Muscle layer of colon (tissue), 2 donors: ENCODE measurements around the gene IL12B.

Source experiments
- H3K27ac ChIP-seq: one replicate; pipeline ENCODE4 v1.7.0; 2013; ENCODE audit warnings: low read depth, mild to moderate bottlenecking, low read length, moderate library complexity
- H3K27me3 ChIP-seq, 2 donors: one replicate each; pipeline ENCODE4 v1.7.0; 2013; ENCODE audit warnings: low read length in 2 of 2, mild to moderate bottlenecking in 2 of 2; ENCODE audit not compliant: insufficient read depth in 2 of 2, control insufficient read depth in 1 of 2
- H3K36me3 ChIP-seq: one replicate; pipeline ENCODE4 v1.7.0; 2013; ENCODE audit warnings: mild to moderate bottlenecking, low read length; ENCODE audit not compliant: insufficient read depth
- H3K4me1 ChIP-seq: one replicate; pipeline ENCODE4 v1.7.0; 2013; ENCODE audit warnings: mild to moderate bottlenecking, low read length; ENCODE audit not compliant: insufficient read depth
- H3K4me3 ChIP-seq, 2 donors: one replicate each; pipeline ENCODE4 v1.7.0; 2013; ENCODE audit warnings: low read length in 2 of 2, low read depth in 1 of 2, mild to moderate bottlenecking in 1 of 2, moderate library complexity in 1 of 2
- H3K9ac ChIP-seq: one replicate; pipeline ENCODE4 v1.7.0; 2013; ENCODE audit warnings: low read length
- H3K9me3 ChIP-seq: one replicate; pipeline ENCODE4 v1.7.0; 2013; ENCODE audit warnings: mild to moderate bottlenecking, low read length
- donor health status: abdominal sarcoma.
- donor health status: Adenocarcinoma of cecum.

IL12B gene

GRCh38 chr5:159343295-159344094, 13.2 kb upstream of the IL12B start:
- H3K9me3 ChIP-seq: no peaks in the 10 kb centered on the region
- H3K4me3 ChIP-seq: no peak overlapping the region

DNA sequence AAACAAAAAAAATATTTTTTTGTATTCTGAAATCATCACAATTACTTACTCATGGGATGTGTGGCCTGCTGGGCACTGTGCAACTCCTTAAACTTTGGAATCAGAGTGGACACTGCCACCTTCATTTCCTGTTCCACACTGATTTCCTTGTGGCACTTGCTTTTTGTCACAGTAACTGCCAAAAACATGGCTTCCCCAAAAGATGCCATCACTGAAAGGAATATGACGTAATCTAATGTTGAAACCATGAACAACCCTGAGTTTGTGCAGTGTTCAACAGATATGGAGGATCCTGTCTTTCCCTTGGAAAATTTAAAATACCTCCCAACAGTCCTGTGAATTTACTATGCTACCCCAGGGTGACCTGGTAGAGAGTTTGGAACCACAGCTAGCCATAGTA, 12.6 kb upstream of the IL12B start:
- no peak overlapping the region for H3K9ac ChIP-seq
- H3K27ac ChIP-seq: no peak overlapping the region
- no peaks in the 10 kb centered on the region for H3K4me1 ChIP-seq
- H3K27me3 ChIP-seq: no peaks in the 10 kb centered on the region
- no peaks in the 10 kb centered on the region for H3K9me3 ChIP-seq
- no peaks in the 10 kb centered on the region for H3K36me3 ChIP-seq
- no peak overlapping the region for H3K4me3 ChIP-seq

More at GRCh38 chr5:159343295-159344094, 13.2 kb upstream of the IL12B start:
- no peaks in the 10 kb centered on the region for H3K27me3 ChIP-seq
- H3K9ac ChIP-seq: no peak overlapping the region
- H3K4me1 ChIP-seq: no peaks in the 10 kb centered on the region
- no peak overlapping the region for H3K27ac ChIP-seq
- H3K36me3 ChIP-seq: no peaks in the 10 kb centered on the region

- H3K27me3 ChIP-seq: no peaks in the 10 kb centered on the region
- no peak overlapping the region for H3K27ac ChIP-seq
- no peak overlapping the region for H3K4me3 ChIP-seq
- H3K36me3 ChIP-seq: no peaks in the 10 kb centered on the region
- H3K4me1 ChIP-seq: no peaks in the 10 kb centered on the region
- H3K9me3 ChIP-seq: no peaks in the 10 kb centered on the region
- H3K9ac ChIP-seq: no peak overlapping the region
Measured at GRCh38 chr5:159341906-159342310, 11.6 kb upstream of the IL12B start.

DNA sequence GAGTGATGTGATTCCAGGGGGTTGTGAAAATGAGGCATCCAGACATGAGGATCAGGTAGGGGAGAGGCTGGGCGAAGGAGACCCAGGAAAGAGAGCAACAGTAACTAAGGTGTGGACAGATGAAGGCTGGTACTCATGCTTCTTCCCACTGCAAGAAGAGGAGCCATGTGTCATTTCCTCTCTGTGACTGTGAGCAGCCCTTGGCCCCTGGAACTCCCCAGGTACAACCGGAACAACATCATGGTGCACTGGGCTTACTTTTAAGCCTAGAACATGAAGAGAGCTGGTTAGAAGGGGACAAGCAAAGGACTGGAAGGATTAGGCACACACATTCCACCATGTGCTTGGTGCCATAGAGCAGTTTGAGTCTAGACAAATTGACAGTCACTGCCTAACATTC, 10.9 kb upstream of the IL12B start:
- Histone ChIP-seq H3K4me1 (no peaks in the 10 kb centered on the region), H3K9ac (no peak overlapping the region), H3K36me3 (no peaks in the 10 kb centered on the region), H3K9me3 (no peaks in the 10 kb centered on the region), H3K27me3 (no peaks in the 10 kb centered on the region), H3K4me3 (no peak overlapping the region), H3K27ac (no peak overlapping the region)

GRCh38 chr5:159340511-159340910, 10.2 kb upstream of the IL12B start:
- no peaks in the 10 kb centered on the region for H3K9me3 ChIP-seq
- H3K27me3 ChIP-seq: no peaks in the 10 kb centered on the region
- no peaks in the 10 kb centered on the region for H3K36me3 ChIP-seq
- H3K4me3 ChIP-seq: no peak overlapping the region
- H3K9ac ChIP-seq: no peak overlapping the region
- H3K27ac ChIP-seq: no peak overlapping the region
- no peaks in the 10 kb centered on the region for H3K4me1 ChIP-seq

DNA sequence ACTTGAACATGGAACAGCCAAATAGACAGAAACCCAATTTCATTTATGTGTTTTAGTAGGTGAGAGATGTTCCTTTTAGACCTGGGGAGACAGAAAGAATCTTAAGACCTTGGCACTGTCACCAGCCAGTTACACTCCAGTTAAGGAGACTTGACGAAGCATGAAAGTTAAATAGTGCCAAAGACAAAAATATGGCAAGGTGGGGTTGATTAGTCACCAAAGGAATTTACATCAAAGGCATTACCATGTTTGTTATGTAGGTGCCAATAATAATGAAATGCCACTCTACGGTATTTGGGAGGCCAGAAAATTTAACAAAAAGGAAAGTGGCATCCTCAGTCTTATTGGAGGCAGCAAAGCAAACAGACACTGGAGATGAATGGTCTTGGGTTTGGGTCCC, 9.2 kb upstream of the IL12B start:
- Histone ChIP-seq H3K9me3 (no peaks in the 10 kb centered on the region), H3K27ac (no peak overlapping the region), H3K4me3 (no peak overlapping the region), H3K4me1 (no peaks in the 10 kb centered on the region), H3K9ac (no peak overlapping the region), H3K27me3 (no peaks in the 10 kb centered on the region), H3K36me3 (no peaks in the 10 kb centered on the region)

- H3K9me3 ChIP-seq: no peaks in the 10 kb centered on the region
- H3K27ac ChIP-seq: no peak overlapping the region
- no peak overlapping the region for H3K9ac ChIP-seq
- no peaks in the 10 kb centered on the region for H3K4me1 ChIP-seq
- no peaks in the 10 kb centered on the region for H3K27me3 ChIP-seq
- no peaks in the 10 kb centered on the region for H3K36me3 ChIP-seq
- H3K4me3 ChIP-seq: no peak overlapping the region
Measured at GRCh38 chr5:159338118-159338517, 7.8 kb upstream of the IL12B start.

GRCh38 chr5:159337016-159337955, 7.0 kb upstream of the IL12B start:
- H3K4me3 ChIP-seq: no peak overlapping the region
- H3K27ac ChIP-seq: no peak overlapping the region

DNA sequence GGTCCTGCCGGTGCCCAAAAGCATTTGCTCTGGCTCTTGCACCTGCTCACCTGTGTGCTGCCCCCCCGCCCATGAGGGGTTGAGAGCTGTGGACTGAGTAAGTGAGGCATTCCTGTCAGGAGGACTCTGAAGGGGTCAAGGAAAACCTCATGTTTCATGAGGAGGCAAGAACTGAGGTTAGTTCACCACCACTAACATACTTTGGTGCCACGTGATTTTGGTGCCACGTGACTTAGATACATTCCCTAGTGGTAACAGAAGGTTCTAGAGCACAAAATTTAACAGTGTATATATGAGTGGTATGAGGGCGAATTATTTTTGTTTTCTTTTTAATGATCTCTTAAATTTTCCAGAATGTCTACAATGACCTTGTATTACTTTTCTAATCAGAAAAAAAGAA, 6.3 kb upstream of the IL12B start:
- Histone ChIP-seq H3K9me3 (no peaks in the 10 kb centered on the region), H3K27ac (no peak overlapping the region), H3K9ac (no peak overlapping the region), H3K4me3 (no peak overlapping the region), H3K36me3 (no peaks in the 10 kb centered on the region), H3K27me3 (peaks cover 0 to 2% of the 10 kb centered on the region in 2 donors), H3K4me1 (no peaks in the 10 kb centered on the region)

More at GRCh38 chr5:159337016-159337955, 7.0 kb upstream of the IL12B start:
- no peak overlapping the region for H3K9ac ChIP-seq
- H3K4me1 ChIP-seq: no peaks in the 10 kb centered on the region
- no peaks in the 10 kb centered on the region for H3K36me3 ChIP-seq
- no peaks in the 10 kb centered on the region for H3K27me3 ChIP-seq
- no peaks in the 10 kb centered on the region for H3K9me3 ChIP-seq

GRCh38 chr5:159333545-159333925, 3.2 kb upstream of the IL12B start:
- no peak overlapping the region for H3K4me3 ChIP-seq

DNA sequence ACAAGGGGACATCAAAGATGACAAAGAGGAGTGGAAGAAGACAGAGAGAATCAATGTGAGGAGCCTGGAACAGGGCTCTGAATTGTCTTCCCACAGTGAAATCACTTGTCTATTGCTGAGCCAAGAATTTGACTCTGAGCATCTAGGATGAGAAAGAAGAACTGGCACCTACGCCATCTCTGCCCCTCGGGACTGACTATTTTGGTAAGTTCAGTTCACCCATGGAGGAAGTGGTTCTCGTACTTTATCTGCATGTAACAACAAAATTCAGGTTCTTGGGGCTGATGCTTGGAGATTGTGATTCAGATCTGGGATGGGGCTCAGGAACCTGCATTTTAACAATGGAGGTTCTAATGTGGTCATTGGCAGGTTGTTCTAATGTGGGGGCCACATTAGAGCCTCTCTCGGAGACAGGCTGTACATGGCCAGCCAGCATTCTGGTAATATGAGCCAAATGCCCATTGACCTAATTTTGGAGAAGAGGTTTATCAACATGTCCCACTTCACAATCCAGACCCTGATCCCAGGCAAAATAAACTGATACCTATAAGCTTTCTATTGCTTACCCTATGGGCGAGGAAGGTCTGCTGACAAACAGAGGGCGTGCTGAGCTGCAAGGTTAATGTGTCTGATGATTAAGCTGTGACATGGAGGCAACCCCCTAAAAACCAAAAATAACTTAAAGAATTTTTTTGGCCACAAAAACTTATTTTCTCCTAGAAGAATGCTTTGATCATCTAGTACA, 2.7 kb upstream of the IL12B start:
- H3K36me3 ChIP-seq: no peaks in the 10 kb centered on the region
- no peaks in the 10 kb centered on the region for H3K9me3 ChIP-seq
- no peak overlapping the region for H3K4me3 ChIP-seq
- H3K27me3 ChIP-seq: peaks cover 6 to 16% of the 10 kb centered on the region in 2 donors
- no peak overlapping the region for H3K27ac ChIP-seq
- H3K4me1 ChIP-seq: no peaks in the 10 kb centered on the region
- H3K9ac ChIP-seq: no peak overlapping the region

More at GRCh38 chr5:159333545-159333925, 3.2 kb upstream of the IL12B start:
- Histone ChIP-seq H3K4me1 (no peaks in the 10 kb centered on the region), H3K9ac (no peak overlapping the region), H3K27me3 (peaks cover 4 to 15% of the 10 kb centered on the region in 2 donors), H3K9me3 (no peaks in the 10 kb centered on the region), H3K36me3 (no peaks in the 10 kb centered on the region), H3K27ac (no peak overlapping the region)
